Activated T-cell treated with anti-CD3 and anti-CD28 coated beads, Interleukin-2, amount 50 U/mL, for 24 hours (primary cell): ENCODE results near the gene TMEM131L.
A peak's percentile ranks its signal among the peaks of the same experiment; 100 is the strongest.

ENCODE experiments used
- DNase-seq: peaks from one replicate; pipeline ENCODE4 v3.0.0-alpha.2; 2020
- H3K27ac Mint-ChIP-seq: 2 replicates; pipeline ENCODE4 v1.8.0; 2020; ENCODE audit warnings: mild to moderate bottlenecking, mixed read lengths
- H3K27me3 Mint-ChIP-seq: 2 replicates; pipeline ENCODE4 v1.8.0; 2020; ENCODE audit warnings: mixed read lengths
- H3K36me3 Mint-ChIP-seq: 2 replicates; pipeline ENCODE4 v1.8.0; 2020; ENCODE audit warnings: low read depth, mixed read lengths
- H3K4me1 Mint-ChIP-seq: 2 replicates; pipeline ENCODE4 v1.8.0; 2020; ENCODE audit warnings: low read depth, mixed read lengths
- H3K4me3 Mint-ChIP-seq: 2 replicates; pipeline ENCODE4 v1.8.0; 2020; ENCODE audit warnings: mild to moderate bottlenecking, moderate library complexity, mixed read lengths
- H3K9me3 Mint-ChIP-seq: 2 replicates; pipeline ENCODE4 v1.8.0; 2020; ENCODE audit warnings: mixed read lengths

Gene TMEM131L

GRCh38 chr4:153639833-153640802 is 174.0 kb downstream of the TMEM131L start:
- DNase-seq: no peak
- Mint-ChIP-seq H3K4me1 (peaks cover 18% of the 10 kb centered on the region), H3K36me3 (peaks cover 33% of the 10 kb centered on the region), H3K9me3 (peaks cover under 1% of the 10 kb centered on the region), H3K4me3 (no peak overlapping the region), H3K27me3 (no peaks in the 10 kb centered on the region), H3K27ac (peak overlapping the region; percentile 48)

DNA sequence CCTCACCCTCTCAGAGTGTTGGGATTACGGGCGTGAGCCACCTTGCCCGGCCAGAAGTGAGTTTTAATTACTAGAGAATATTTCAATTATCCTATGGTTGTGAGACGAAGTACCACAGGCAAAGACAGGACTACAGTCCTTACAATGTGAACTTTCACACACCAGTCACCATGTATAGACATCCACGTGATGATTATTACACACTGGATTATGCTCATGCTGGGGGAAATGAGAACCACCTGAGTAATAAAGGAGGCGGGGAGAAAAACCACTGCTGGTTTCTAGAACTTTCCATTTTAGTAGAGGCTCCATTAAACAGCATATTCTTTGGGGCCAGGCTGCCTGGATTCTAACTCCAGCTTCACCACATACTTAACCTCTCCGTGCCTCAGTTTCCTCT is 175.4 kb downstream of the TMEM131L start:
- peaks cover 18% of the 10 kb centered on the region for H3K4me1 Mint-ChIP-seq
- no peaks in the 10 kb centered on the region for H3K27me3 Mint-ChIP-seq
- H3K4me3 Mint-ChIP-seq: no peak overlapping the region
- no peak overlapping the region for H3K27ac Mint-ChIP-seq
- DNase-seq: no peak
- H3K9me3 Mint-ChIP-seq: peaks cover 3% of the 10 kb centered on the region
- H3K36me3 Mint-ChIP-seq: peaks cover 19% of the 10 kb centered on the region

DNA sequence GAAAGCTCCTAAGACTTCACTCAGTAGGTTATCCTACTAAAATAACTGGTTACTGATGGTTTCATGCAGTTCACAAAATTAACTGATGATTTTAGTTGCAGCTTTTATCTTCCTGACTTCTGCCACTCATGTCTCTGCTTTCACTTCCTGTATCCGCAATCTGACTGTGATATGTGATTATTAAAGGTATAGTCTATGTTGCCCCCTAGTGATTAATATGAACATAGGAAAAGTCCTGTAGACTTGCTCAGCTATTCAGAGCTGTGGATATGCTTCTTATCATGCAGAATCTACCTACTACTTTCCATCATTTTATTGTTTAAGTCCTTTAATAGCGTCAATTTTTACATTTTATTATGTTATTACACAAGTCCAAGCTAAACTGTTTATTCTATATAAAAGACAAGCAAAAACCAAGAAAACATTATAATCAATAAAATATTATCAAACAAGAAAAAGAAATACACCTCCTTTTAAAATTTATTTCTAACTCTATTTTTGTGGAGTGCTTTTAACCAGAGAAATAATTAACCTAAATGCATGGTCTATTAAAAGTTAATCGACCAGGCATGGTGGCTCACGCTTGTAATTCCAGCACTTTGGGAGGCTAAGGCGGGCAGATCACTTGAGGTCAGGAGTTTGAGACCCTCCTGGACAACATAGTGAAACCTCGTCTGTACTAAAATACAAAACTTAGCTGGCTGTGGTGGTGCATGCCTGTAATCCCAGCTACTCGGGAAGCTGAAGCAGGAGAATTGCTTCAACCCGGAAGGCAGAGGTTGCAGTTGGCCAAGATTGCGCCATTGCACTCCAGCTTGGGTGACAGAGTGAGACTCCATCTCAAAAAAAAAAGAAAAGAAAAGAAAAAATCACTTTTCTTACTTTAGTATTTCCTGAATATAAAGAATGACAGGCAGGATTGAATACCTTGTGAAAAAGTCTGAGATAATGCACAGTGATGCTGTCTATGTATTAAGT is 177.5 kb downstream of the TMEM131L start:
- no peak overlapping the region for H3K27ac Mint-ChIP-seq
- peaks cover 3% of the 10 kb centered on the region for H3K9me3 Mint-ChIP-seq
- DNase-seq: no peak
- H3K27me3 Mint-ChIP-seq: no peaks in the 10 kb centered on the region
- no peak overlapping the region for H3K4me3 Mint-ChIP-seq
- peaks cover 26% of the 10 kb centered on the region for H3K4me1 Mint-ChIP-seq
- H3K36me3 Mint-ChIP-seq: no peaks in the 10 kb centered on the region

GRCh38 chr4:153645183-153645582 is 179.0 kb downstream of the TMEM131L start:
- H3K36me3 Mint-ChIP-seq: no peaks in the 10 kb centered on the region
- peaks cover 34% of the 10 kb centered on the region for H3K4me1 Mint-ChIP-seq
- H3K9me3 Mint-ChIP-seq: peaks cover 3% of the 10 kb centered on the region
- H3K27me3 Mint-ChIP-seq: no peaks in the 10 kb centered on the region
- no peak for DNase-seq
- no peak overlapping the region for H3K27ac Mint-ChIP-seq
- H3K4me3 Mint-ChIP-seq: no peak overlapping the region

- H3K27me3 Mint-ChIP-seq: no peaks in the 10 kb centered on the region
- H3K4me1 Mint-ChIP-seq: peaks cover 41% of the 10 kb centered on the region
- H3K27ac Mint-ChIP-seq: no peak overlapping the region
Observed at GRCh38 chr4:153646261-153646660, 180.1 kb downstream of the TMEM131L start.

GRCh38 chr4:153646978-153647377 is 180.8 kb downstream of the TMEM131L start:
- H3K36me3 Mint-ChIP-seq: no peaks in the 10 kb centered on the region
- H3K27ac Mint-ChIP-seq: no peak overlapping the region
- peaks cover 3% of the 10 kb centered on the region for H3K9me3 Mint-ChIP-seq
- peaks cover 41% of the 10 kb centered on the region for H3K4me1 Mint-ChIP-seq
- DNase-seq: no peak
- no peak overlapping the region for H3K4me3 Mint-ChIP-seq
- H3K27me3 Mint-ChIP-seq: no peaks in the 10 kb centered on the region

More at GRCh38 chr4:153646261-153646660, 180.1 kb downstream of the TMEM131L start:
- peaks cover 3% of the 10 kb centered on the region for H3K9me3 Mint-ChIP-seq
- no peak for DNase-seq
- H3K4me3 Mint-ChIP-seq: no peak overlapping the region
- no peaks in the 10 kb centered on the region for H3K36me3 Mint-ChIP-seq

GRCh38 chr4:153647975-153648374 is 181.8 kb downstream of the TMEM131L start:
- no peak overlapping the region for H3K27ac Mint-ChIP-seq
- DNase-seq: no peak
- H3K4me1 Mint-ChIP-seq: peaks cover 46% of the 10 kb centered on the region
- H3K36me3 Mint-ChIP-seq: no peaks in the 10 kb centered on the region
- peaks cover 3% of the 10 kb centered on the region for H3K9me3 Mint-ChIP-seq
- H3K27me3 Mint-ChIP-seq: no peaks in the 10 kb centered on the region
- no peak overlapping the region for H3K4me3 Mint-ChIP-seq

DNA sequence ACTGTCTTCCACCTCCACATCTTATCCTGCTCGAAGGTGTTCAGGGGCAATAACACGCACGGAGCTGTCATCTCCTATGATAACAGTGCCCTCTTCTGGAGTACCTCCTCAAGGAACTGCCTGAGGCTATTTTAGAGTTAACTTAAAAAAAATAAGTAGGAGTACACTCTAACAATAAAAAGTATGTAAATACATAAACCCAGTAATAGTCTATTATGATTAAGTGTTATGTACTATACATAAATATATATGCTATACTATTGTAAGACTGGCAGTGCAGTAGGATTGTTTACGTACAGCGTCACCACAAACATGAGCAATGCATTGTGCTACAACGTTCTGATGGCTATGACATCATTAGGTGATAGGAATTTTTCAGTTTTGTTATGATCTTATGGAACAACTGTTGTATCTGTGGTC is 183.4 kb downstream of the TMEM131L start:
- Mint-ChIP-seq H3K4me3 (no peak overlapping the region), H3K9me3 (peaks cover 3% of the 10 kb centered on the region), H3K27me3 (no peaks in the 10 kb centered on the region), H3K36me3 (no peaks in the 10 kb centered on the region), H3K27ac (peak overlapping the region; percentile 47), H3K4me1 (peaks cover 41% of the 10 kb centered on the region)
- no peak for DNase-seq

GRCh38 chr4:153651116-153651515 is 185.0 kb downstream of the TMEM131L start:
- H3K4me1 Mint-ChIP-seq: peaks cover 44% of the 10 kb centered on the region
- peak overlapping the region; percentile 93 for H3K27ac Mint-ChIP-seq
- no peaks in the 10 kb centered on the region for H3K36me3 Mint-ChIP-seq
- H3K9me3 Mint-ChIP-seq: no peaks in the 10 kb centered on the region
- no peaks in the 10 kb centered on the region for H3K27me3 Mint-ChIP-seq
- DNase-seq: no peak
- no peak overlapping the region for H3K4me3 Mint-ChIP-seq

DNA sequence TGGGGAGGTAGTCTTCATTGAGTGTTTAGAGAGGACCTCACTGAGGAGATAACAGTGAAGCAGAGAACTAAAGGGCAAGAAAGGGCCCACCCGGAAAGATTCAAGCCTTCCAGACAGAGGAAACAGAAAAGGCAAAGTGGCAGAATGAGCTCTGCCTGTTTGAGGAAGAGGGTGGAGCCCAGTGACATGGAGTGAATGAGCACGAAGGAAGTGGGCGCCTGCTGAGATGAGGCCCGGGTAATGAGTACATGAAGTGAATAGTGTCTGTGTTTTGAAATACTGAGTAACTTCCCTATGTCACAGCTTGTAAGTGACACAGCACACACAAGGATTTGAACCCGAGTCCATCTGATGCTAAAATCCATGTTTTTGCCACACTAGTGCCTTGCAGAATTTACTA is 185.4 kb downstream of the TMEM131L start:
- no peaks in the 10 kb centered on the region for H3K36me3 Mint-ChIP-seq
- no peaks in the 10 kb centered on the region for H3K27me3 Mint-ChIP-seq
- H3K4me3 Mint-ChIP-seq: no peak overlapping the region
- peak overlapping the region; percentile 93 for H3K27ac Mint-ChIP-seq
- peak; percentile 57 for DNase-seq
- peaks cover 44% of the 10 kb centered on the region for H3K4me1 Mint-ChIP-seq
- H3K9me3 Mint-ChIP-seq: no peaks in the 10 kb centered on the region

- no peak for DNase-seq
- H3K4me1 Mint-ChIP-seq: peaks cover 44% of the 10 kb centered on the region
- no peak overlapping the region for H3K4me3 Mint-ChIP-seq
- H3K36me3 Mint-ChIP-seq: no peaks in the 10 kb centered on the region
- H3K27ac Mint-ChIP-seq: peak overlapping the region; percentile 93
- no peaks in the 10 kb centered on the region for H3K27me3 Mint-ChIP-seq
- no peaks in the 10 kb centered on the region for H3K9me3 Mint-ChIP-seq
Observed at GRCh38 chr4:153652051-153652784, 186.1 kb downstream of the TMEM131L start.

DNA sequence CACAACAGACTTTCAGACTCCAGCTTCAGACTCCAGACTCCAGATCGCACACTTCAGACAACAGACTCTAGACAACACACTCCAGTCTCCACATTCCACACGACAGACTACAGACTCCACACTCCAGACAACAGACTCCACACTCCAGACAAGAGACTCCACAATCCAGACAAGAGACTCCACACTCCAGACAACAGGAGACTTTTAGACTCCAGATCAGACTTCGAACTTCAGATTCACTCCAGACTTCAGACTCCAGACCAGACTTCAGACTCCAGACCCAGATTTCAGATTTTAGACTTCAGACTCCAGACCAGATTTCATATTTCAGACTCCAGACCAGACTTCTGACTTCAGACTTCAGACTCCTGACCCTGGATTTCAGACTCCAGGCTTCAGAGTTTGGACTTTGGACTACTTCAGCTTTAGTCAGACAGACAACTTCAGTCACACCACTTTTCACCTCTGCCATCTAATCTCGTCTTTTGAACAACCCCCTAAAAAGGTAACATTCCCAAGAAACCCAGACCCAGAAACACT is 188.9 kb downstream of the TMEM131L start:
- Mint-ChIP-seq H3K27ac (peak overlapping the region; percentile 4), H3K27me3 (no peaks in the 10 kb centered on the region), H3K4me1 (peaks cover 29% of the 10 kb centered on the region), H3K9me3 (no peaks in the 10 kb centered on the region), H3K36me3 (no peaks in the 10 kb centered on the region), H3K4me3 (no peak overlapping the region)
- DNase-seq: no peak

GRCh38 chr4:153655928-153656327 is 189.8 kb downstream of the TMEM131L start:
- H3K4me1 Mint-ChIP-seq: peaks cover 22% of the 10 kb centered on the region
- no peak overlapping the region for H3K27ac Mint-ChIP-seq
- no peak overlapping the region for H3K4me3 Mint-ChIP-seq
- no peak for DNase-seq
- no peaks in the 10 kb centered on the region for H3K9me3 Mint-ChIP-seq
- H3K27me3 Mint-ChIP-seq: no peaks in the 10 kb centered on the region
- no peaks in the 10 kb centered on the region for H3K36me3 Mint-ChIP-seq
